Right atrium auricular region (tissue), 2 donors: ENCODE data around the gene CENPT. TPM values are rescaled to one million over a fixed set of nuclear protein-coding genes. Genes with fewer than 3 reads are reported as not detected.
"Not testable (repeated sequence)": the region's sequence is repeated elsewhere in the genome, so short reads cannot be mapped to it uniquely, and the experiment has no call there.

ENCODE experiments used
- DNase-seq: peaks from one replicate; pipeline ENCODE4 v3.0.0-alpha.2; 2019; ENCODE audit warnings: low spot score
- H3K27ac ChIP-seq, 2 donors: fragments of 200-600 bp; sonication (generic); 1 replicate in 1 of 2; 2 replicates in 1 of 2; pipeline ENCODE4 v1.5.1; 2016 to 2019
- H3K27me3 ChIP-seq, 2 donors: fragments of 200-600 bp; sonication (generic); one replicate each; pipeline versions ENCODE4 v1.5.1 to v1.6.0; 2017 to 2019
- H3K36me3 ChIP-seq: fragments of 200-600 bp; sonication (generic); one replicate; pipeline ENCODE4 v1.5.1; 2016
- H3K4me1 ChIP-seq, 2 donors: fragments of 200-600 bp; sonication (generic); one replicate each; pipeline versions ENCODE4 v1.5.1 to v1.6.0; 2017 to 2019
- H3K4me3 ChIP-seq, 2 donors: fragments of 200-600 bp; sonication (generic); 1 replicate in 1 of 2; 2 replicates in 1 of 2; pipeline ENCODE4 v1.5.1; 2017 to 2019; ENCODE audit warnings: mild to moderate bottlenecking in 1 of 2, moderate library complexity in 1 of 2
- H3K9me3 ChIP-seq, 2 donors: fragments of 200-600 bp; sonication (generic); one replicate each; pipeline ENCODE4 v1.5.1; 2019
- total RNA-seq, 2 donors: library from RNA; depleted of rRNA; stranded (reverse); fragments of >200 nt; gene quantifications; one replicate each; pipeline ENCODE4 v1.1.0, GENCODE V29; 2016
- TF ChIP-seq, protein P1 (sequence below), 2 donors: fragments of 200-600 bp; sonication (generic); IDR thresholded peaks; one replicate each; pipeline ENCODE4 v1.5.1; 2019; ENCODE audit warnings: antibody characterized with exemption in 2 of 2

CENPT gene
- total RNA-seq, 2 donors from 2014 or later, result 8.7 to 19.1 TPM

DNA sequence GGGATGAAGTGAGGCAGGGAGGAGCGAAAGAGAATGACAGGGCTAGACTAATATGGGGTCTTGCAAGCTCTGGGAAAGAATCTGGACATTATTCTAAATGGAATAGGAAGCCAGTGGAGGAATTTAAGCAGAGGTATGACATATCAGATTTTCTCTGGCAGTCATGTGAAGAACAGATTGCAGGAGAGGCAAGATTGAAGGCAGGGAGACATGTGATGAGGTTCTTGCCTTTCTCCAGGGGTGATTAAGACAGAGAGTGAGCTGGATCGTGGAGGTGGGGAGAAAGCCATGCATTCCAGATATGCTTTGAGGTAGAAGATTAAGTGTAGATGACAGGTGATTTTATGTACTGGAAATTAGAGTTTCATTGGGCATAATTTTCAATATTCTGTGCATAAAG is 9.7 kb downstream of the CENPT start:
- H3K36me3 ChIP-seq, result no peaks in the 10 kb centered on the region
- H3K4me1 ChIP-seq, result peaks cover 0 to 21% of the 10 kb centered on the region in 2 donors
- H3K27me3 ChIP-seq, result no peaks in the 10 kb centered on the region
- H3K4me3 ChIP-seq, result no peak overlapping the region
- no peak overlapping the region for H3K27ac ChIP-seq
- DNase-seq, result no peak
- H3K9me3 ChIP-seq, result no peaks in the 10 kb centered on the region
- TF ChIP-seq, protein P1, sequence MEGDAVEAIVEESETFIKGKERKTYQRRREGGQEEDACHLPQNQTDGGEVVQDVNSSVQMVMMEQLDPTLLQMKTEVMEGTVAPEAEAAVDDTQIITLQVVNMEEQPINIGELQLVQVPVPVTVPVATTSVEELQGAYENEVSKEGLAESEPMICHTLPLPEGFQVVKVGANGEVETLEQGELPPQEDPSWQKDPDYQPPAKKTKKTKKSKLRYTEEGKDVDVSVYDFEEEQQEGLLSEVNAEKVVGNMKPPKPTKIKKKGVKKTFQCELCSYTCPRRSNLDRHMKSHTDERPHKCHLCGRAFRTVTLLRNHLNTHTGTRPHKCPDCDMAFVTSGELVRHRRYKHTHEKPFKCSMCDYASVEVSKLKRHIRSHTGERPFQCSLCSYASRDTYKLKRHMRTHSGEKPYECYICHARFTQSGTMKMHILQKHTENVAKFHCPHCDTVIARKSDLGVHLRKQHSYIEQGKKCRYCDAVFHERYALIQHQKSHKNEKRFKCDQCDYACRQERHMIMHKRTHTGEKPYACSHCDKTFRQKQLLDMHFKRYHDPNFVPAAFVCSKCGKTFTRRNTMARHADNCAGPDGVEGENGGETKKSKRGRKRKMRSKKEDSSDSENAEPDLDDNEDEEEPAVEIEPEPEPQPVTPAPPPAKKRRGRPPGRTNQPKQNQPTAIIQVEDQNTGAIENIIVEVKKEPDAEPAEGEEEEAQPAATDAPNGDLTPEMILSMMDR (IDR thresholded peaks at IDR 0.05), result no peak

DNA sequence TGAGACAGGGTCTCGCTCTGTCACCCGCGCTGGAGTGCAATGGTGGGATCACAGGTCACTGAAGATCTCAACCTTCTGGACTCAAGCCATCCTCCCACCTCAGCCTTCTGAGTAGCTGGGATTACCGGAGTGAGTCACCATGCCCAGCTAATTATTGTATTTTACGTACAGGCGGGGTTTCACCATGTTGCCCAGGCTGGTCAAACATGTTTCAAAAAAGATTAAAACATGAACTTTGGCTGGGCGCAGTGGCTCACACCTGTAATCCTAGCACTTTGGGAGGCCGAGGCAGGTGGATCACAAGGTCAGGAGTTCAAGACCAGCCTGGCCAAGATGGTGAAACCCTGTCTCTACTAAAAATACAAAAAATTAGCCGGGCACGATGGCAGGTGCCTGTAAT is 10.3 kb downstream of the CENPT start:
- H3K4me3 ChIP-seq, DNase-seq, H3K9me3 ChIP-seq, H3K27ac ChIP-seq, H3K36me3 ChIP-seq, H3K27me3 ChIP-seq: not testable (repeated sequence)
- peaks cover 0 to 21% of the 10 kb centered on the region in 2 donors for H3K4me1 ChIP-seq

DNA sequence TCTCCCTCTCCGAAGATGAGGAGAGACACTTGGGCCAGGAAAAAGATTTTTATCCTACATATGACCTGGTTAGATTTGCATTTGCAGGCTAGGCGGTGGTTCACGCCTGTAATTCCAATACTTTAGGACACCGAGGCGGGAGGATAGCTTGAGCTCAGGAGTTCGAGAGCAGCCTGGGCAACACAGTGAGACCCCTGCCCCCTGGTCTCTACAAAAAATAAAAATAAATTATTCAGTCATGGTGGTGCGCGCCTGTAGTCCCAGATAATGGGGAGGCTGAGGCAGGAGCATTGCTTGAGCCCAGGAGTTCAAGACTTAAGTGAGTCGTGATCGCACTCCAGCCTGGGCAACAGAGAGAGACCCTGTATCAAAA is 13.3 kb downstream of the CENPT start:
- Histone ChIP-seq H3K4me1 (peaks cover 0 to 17% of the 10 kb centered on the region in 2 donors), H3K27ac (peak overlapping the region; percentile 69 to 70), H3K27me3 (no peaks in the 10 kb centered on the region), H3K36me3 (peaks cover 21% of the 10 kb centered on the region), H3K4me3 (peak overlapping the region; percentile 76 to 98), H3K9me3 (no peaks in the 10 kb centered on the region)
- TF ChIP-seq, protein P1 (IDR thresholded peaks at IDR 0.05), result no peak
- DNase-seq, result no peak

DNA sequence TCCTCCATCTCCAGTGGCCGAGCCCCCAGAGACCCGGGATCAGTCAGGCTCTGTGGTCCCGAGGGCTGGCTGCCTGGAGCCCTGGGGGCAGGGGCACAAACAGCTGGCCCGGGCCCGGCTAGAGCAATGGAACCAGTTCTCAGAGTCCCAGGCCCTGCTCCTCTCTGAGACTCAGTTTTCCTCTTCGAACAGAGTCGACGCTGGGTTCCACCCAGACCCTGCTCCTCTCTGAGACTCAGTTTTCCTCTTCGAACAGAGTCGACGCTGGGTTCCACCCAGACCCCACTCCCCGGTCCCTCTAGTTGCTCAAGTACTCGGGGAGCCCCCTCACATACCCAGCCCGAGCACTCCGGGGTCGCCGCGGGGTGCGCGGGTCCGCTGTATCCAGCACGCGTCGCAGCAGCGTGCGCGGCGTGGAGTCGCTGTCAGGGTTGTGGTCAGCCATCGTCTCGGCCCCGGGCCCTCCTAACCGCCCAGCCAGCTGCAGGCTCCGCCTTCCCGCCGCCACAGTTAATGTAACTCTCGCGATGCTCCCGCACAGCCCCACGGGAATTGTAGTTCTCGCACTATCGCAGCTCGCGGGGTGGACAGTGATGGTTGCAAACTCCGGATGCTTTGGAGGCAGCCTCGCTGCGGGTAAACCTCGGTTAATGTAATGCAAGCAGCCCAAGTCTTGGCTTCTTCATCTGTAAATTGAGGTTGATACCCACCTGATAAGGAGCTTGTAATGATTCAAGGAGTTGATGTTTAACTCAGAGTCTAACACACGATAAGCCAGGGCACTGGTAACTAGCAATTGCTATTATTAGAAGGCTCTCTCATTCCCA is 13.9 kb downstream of the CENPT start:
- TF ChIP-seq, protein P1 (IDR thresholded peaks at IDR 0.05), result no peak
- no peaks in the 10 kb centered on the region for H3K9me3 ChIP-seq
- peaks cover 0 to 17% of the 10 kb centered on the region in 2 donors for H3K4me1 ChIP-seq
- peak overlapping the region; percentile 76 to 98 for H3K4me3 ChIP-seq
- DNase-seq, result peak; percentile 96
- peak overlapping the region; percentile 69 to 70 for H3K27ac ChIP-seq
- H3K36me3 ChIP-seq, result peaks cover 27% of the 10 kb centered on the region
- no peaks in the 10 kb centered on the region for H3K27me3 ChIP-seq

DNA sequence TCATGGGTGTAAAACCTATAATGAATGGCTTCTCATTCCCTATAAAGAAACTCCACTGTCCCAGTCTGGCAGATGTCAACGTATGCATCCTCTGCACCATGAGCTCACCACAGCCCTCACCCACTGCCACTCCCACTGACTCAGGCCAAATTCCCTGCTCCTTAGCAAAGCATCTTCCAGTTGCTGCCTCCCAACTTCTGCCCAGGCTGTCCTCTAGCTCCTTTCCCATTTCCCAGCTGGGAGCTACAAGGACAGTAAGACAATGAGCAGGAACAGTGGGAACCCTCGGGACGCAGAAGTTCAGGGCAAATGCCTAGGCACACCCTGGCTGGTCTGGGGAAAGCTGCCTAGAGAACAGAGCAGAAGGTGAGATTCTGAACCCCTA is 14.5 kb downstream of the CENPT start:
- DNase-seq, result no peak
- peaks cover 33% of the 10 kb centered on the region for H3K36me3 ChIP-seq
- TF ChIP-seq, protein P1 (IDR thresholded peaks at IDR 0.05), result no peak
- peak overlapping the region; percentile 76 to 98 for H3K4me3 ChIP-seq
- H3K27ac ChIP-seq, result peak overlapping the region; percentile 69 to 70
- H3K4me1 ChIP-seq, result peaks cover 0 to 17% of the 10 kb centered on the region in 2 donors
- no peaks in the 10 kb centered on the region for H3K27me3 ChIP-seq
- no peaks in the 10 kb centered on the region for H3K9me3 ChIP-seq

DNA sequence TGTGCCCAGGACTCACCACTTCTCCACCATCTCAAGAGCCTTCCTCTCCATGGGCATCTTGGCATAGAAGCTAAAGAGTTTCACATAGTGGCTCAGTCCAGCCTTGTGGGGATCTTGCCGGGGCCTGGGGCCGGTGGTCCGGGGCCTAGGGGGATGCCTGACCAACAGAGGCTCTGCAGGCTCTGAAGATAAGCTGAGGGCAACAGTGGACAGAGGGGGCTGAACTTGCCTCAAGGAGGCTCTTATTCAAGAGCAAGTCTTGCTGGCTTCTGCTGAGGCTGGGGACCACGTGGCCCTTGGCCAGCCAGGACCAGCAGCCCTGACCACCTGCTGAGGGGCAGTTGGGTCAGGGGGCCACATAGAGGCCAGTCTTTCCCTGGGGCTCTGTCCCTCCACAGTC is 18.8 kb downstream of the CENPT start:
- H3K27me3 ChIP-seq, result no peaks in the 10 kb centered on the region
- no peaks in the 10 kb centered on the region for H3K9me3 ChIP-seq
- TF ChIP-seq, protein P1 (IDR thresholded peaks at IDR 0.05), result no peak
- no peak for DNase-seq
- H3K36me3 ChIP-seq, result peaks cover 36% of the 10 kb centered on the region
- peaks cover 0 to 10% of the 10 kb centered on the region in 2 donors for H3K4me1 ChIP-seq
- H3K4me3 ChIP-seq, result no peak overlapping the region
- no peak overlapping the region for H3K27ac ChIP-seq
